GM13977 (cell line): ENCODE data around the gene CCER1.
A peak's percentile ranks its signal among the peaks of the same experiment; 100 is the strongest.

Experiments used
- DNase-seq: peaks from one replicate; pipeline ENCODE4 v3.0.0; 2012; ENCODE audit warnings: low spot score
- CTCF ChIP-seq: IDR thresholded peaks from 2 replicates; pipeline ENCODE4 v1.5.1; 2012; ENCODE audit warnings: mild to moderate bottlenecking, control low read depth; ENCODE audit not compliant: insufficient read depth; ENCODE audit errors: extremely low read depth, missing control alignments
- in situ Hi-C: fragments of 300-500 bp; cut with MboI; formaldehyde crosslinking; loops from one replicate; pipeline ENCODE4 v1.12.0; 2022; ENCODE audit warnings: low sequenced_read_pairs, low pct_unique_long_range_greater_than_20kb, mixed read lengths, inconsistent platforms; ENCODE audit not compliant: unreplicated experiment

Gene CCER1

DNA sequence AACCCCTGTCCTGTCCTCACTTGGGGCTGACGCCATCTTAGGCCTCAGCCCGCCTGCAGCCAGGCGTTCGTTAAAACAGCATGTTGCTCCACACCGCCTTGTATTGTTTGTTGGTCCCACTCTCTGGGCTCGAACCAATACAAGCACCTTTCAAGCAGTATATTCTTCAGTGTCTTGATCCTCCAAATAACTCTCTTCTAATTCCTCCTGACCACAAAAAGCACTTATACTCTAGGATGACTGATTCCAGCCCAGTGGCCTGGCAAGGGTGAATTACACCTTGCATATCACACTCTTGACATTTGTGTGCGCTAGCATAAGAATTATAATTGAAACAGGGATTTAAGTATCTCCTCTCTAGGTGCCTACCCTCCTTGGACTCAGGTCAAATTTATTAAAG, 7.1 kb downstream of the CCER1 start:
- DNase-seq, result no peak
- no peak for TF ChIP-seq CTCF
- in situ Hi-C loops, result loop anchor here (25.0 kb wide), 1 partner anchor 1411 kb away; the partner anchor contains the start of gene POC1B

GRCh38 chr12:90945070-90945649, 9.8 kb downstream of the CCER1 start:
- TF ChIP-seq CTCF, result peak; percentile 65
- peak; percentile 41 for DNase-seq
- in situ Hi-C loops, result loop anchor here (25.0 kb wide), 1 partner anchor 1408 kb away; the partner anchor contains the start of gene POC1B

GRCh38 chr12:90943255-90943654, 11.7 kb downstream of the CCER1 start:
- in situ Hi-C loops, result loop anchor here (25.0 kb wide), 1 partner anchor 1406 kb away; the partner anchor contains the start of gene POC1B
- TF ChIP-seq CTCF, result no peak
- DNase-seq, result no peak

- in situ Hi-C loops, result loop anchor here (25.0 kb wide), 1 partner anchor 1404 kb away; the partner anchor contains the start of gene POC1B
- peak; percentile 61 for TF ChIP-seq CTCF
- peak; percentile 21 for DNase-seq
Measured at GRCh38 chr12:90940872-90941499, 14.0 kb downstream of the CCER1 start.

DNA sequence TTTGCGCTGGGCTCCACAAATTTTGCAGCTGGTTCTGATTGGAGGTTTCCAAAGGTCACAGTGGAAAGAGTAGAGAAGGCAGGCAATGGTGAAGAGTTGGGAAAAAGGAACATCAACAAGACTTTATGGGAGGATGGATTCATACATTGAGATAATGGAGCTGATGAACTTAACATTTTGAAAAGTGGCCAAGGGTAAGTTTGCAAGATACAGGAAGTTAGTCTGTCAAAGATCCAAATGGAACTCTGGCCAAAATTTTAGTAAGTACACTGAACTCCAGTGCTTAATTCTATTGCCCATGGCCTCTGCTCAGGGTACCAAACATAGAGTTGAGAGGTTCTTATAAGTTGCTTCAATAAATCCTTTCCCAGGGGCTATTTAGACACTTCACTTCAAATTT, 15.6 kb downstream of the CCER1 start:
- no peak for TF ChIP-seq CTCF
- no peak for DNase-seq
- in situ Hi-C loops, result loop anchor here (25.0 kb wide), 1 partner anchor 1402 kb away; the partner anchor contains the start of gene POC1B

DNA sequence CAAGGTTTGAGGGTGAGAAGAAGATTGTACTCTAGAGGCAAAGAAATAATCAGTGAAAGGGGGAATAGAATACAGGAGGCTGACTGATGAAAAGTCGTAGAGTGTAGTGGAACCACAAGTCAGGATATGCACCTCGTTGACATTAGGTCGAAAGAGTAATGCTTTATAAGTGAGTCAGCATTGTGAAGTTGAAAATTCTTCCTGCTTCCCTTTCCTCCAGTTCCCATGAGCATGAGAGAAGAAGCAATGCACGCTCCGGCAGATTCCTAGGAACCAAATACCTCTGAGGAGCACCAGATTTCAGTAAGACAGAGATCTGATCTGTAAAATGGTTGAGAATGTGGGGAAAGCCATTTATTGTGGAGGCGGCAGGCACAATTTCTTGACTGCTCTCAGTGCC, 16.5 kb downstream of the CCER1 start:
- no peak for DNase-seq
- no peak for TF ChIP-seq CTCF
- in situ Hi-C loops, result loop anchor here (25.0 kb wide), 1 partner anchor 1401 kb away; the partner anchor contains the start of gene POC1B
